IMR-90 (cell line): ENCODE measurements around the gene SSX2IP. TPM values are rescaled to one million over a fixed set of nuclear protein-coding genes. Genes with fewer than 3 reads are reported as not detected.
A peak's percentile ranks its signal among the peaks of the same experiment; 100 is the strongest.

Experiments used
- ATAC-seq: fragments of 200-7000 bp; cut with Tn5 transposase; 2 replicates; pipeline ENCODE4 v1.9.1; 2020; ENCODE audit warnings: low read depth, mild to moderate bottlenecking, moderate library complexity
- BruUV-seq: library from RNA; stranded (reverse); fragments of 400-500 nt; replicated peaks from 2 replicates; lab custom pipeline; 2021; lab: Mats Ljungman, UMichigan
- CTCF ChIA-PET: fragments of 300-600 bp; formaldehyde crosslinking; extraction: SDS; loops from one replicate; lab custom pipeline; 2021; ENCODE audit warnings: antibody characterized with exemption; lab: Yijun Ruan, JAX
- POLR2A ChIA-PET: fragments of 300-600 bp; sonication (Branson Sonifier 250); formaldehyde crosslinking; loops from one replicate; lab custom pipeline; 2022; ENCODE audit warnings: antibody characterized with exemption; ENCODE audit not compliant: unreplicated experiment; lab: Charles Lee
- DNase-seq: peaks from one replicate; pipeline ENCODE4 v3.0.0; 2013
- H2AFZ ChIP-seq: replicated peaks from 2 replicates; pipeline ENCODE3; 2013; ENCODE audit warnings: low read length, mild to moderate bottlenecking; ENCODE audit not compliant: poor library complexity
- H2AK5ac ChIP-seq: 2 replicates; pipeline ENCODE4 v1.6.1; 2013; ENCODE audit warnings: low read depth, low read length, inconsistent platforms
- H2AK9ac ChIP-seq: replicated peaks from 2 replicates; pipeline ENCODE3; 2013; ENCODE audit warnings: mild to moderate bottlenecking, low read depth, low read length, moderate library complexity; ENCODE audit not compliant: poor library complexity
- H2BK120ac ChIP-seq: 2 replicates; pipeline ENCODE4 v1.6.1; 2013; ENCODE audit warnings: low read depth, low read length, inconsistent platforms
- H2BK15ac ChIP-seq: 3 replicates; pipeline ENCODE4 v1.6.1; 2013; ENCODE audit warnings: low read depth, low read length, inconsistent platforms
- H2BK20ac ChIP-seq: 2 replicates; pipeline ENCODE4 v1.6.1; 2013; ENCODE audit warnings: low read depth, mild to moderate bottlenecking, inconsistent platforms, low read length, moderate library complexity
- H2BK5ac ChIP-seq: 2 replicates; pipeline ENCODE4 v1.6.1; 2013; ENCODE audit warnings: mild to moderate bottlenecking, low read depth, low read length, inconsistent platforms; ENCODE audit not compliant: poor library complexity, severe bottlenecking
- H3K14ac ChIP-seq: replicated peaks from 2 replicates; pipeline ENCODE4 v1.6.1; 2013; ENCODE audit warnings: low read depth, low read length, inconsistent platforms
- H3K18ac ChIP-seq: 2 replicates; pipeline ENCODE4 v1.6.1; 2013; ENCODE audit warnings: low read depth, low read length, control low read depth
- H3K23ac ChIP-seq: 2 replicates; pipeline ENCODE4 v1.6.1; 2013; ENCODE audit warnings: low read depth, low read length, inconsistent platforms
- H3K27ac ChIP-seq: 2 replicates; pipeline ENCODE4 v1.5.1; 2013; ENCODE audit warnings: mild to moderate bottlenecking, control low read depth, low read length; ENCODE audit not compliant: insufficient read depth
- H3K27me3 ChIP-seq: 2 replicates; pipeline ENCODE4 v1.6.1; 2013; ENCODE audit warnings: low read length; ENCODE audit not compliant: control insufficient read depth, insufficient read depth
- H3K36me3 ChIP-seq: 2 replicates; pipeline ENCODE4 v1.6.1; 2013; ENCODE audit warnings: low read length, mixed read lengths; ENCODE audit not compliant: control insufficient read depth, insufficient read depth
- H3K4ac ChIP-seq: 2 replicates; pipeline ENCODE4 v1.6.1; 2013; ENCODE audit warnings: low read depth, low read length, inconsistent platforms
- H3K4me1 ChIP-seq: 2 replicates; pipeline ENCODE4 v1.6.1; 2013; ENCODE audit warnings: low read length, mixed read lengths; ENCODE audit not compliant: control insufficient read depth, insufficient read depth
- H3K4me2 ChIP-seq: 2 replicates; pipeline ENCODE4 v1.6.1; 2013; ENCODE audit warnings: low read depth, mild to moderate bottlenecking, control low read depth, low read length, moderate library complexity
- H3K4me3 ChIP-seq: 2 replicates; pipeline ENCODE4 v1.5.1; 2013; ENCODE audit warnings: low read depth, mild to moderate bottlenecking, control low read depth, low read length, moderate library complexity; ENCODE audit not compliant: insufficient read depth
- H3K56ac ChIP-seq: 2 replicates; pipeline ENCODE4 v1.6.1; 2013; ENCODE audit warnings: low read length, inconsistent platforms; ENCODE audit not compliant: insufficient read depth; ENCODE audit errors: extremely low read depth
- H3K79me1 ChIP-seq, 2 experiments: 2 replicates each; pipeline ENCODE4 v1.6.1; 2013; ENCODE audit warnings: low read length in 2 of 2, inconsistent platforms in 1 of 2, low read depth in 1 of 2
- H3K9ac ChIP-seq: 2 replicates; pipeline ENCODE4 v1.6.1; 2013; ENCODE audit warnings: low read depth, low read length, control low read depth
- H3K9me1 ChIP-seq: 2 replicates; pipeline ENCODE4 v1.6.1; 2013; ENCODE audit warnings: low read length, inconsistent platforms; ENCODE audit not compliant: insufficient read depth
- H3K9me3 ChIP-seq: 2 replicates; pipeline ENCODE4 v1.6.1; 2013; ENCODE audit warnings: low read length; ENCODE audit not compliant: control insufficient read depth, insufficient read depth
- H4K20me1 ChIP-seq: 2 replicates; pipeline ENCODE4 v1.6.1; 2013; ENCODE audit warnings: low read length, inconsistent platforms; ENCODE audit not compliant: insufficient read depth
- H4K5ac ChIP-seq: 2 replicates; pipeline ENCODE4 v1.6.1; 2013; ENCODE audit warnings: mild to moderate bottlenecking, low read depth, low read length, control low read depth
- H4K8ac ChIP-seq, 2 experiments: 2 replicates each; pipeline ENCODE4 v1.6.1; 2013; ENCODE audit warnings: low read depth in 2 of 2, low read length in 2 of 2, control low read depth in 1 of 2, inconsistent platforms in 1 of 2
- H4K91ac ChIP-seq: 2 replicates; pipeline ENCODE4 v1.6.1; 2013; ENCODE audit warnings: low read depth, low read length, inconsistent platforms; ENCODE audit not compliant: insufficient read depth
- BHLHE40 ChIP-seq: fragments of 150-350 bp; IDR thresholded peaks from 2 replicates; pipeline ENCODE4 v1.6.1; 2016; ENCODE audit warnings: mild to moderate bottlenecking, low read depth, low read length
- MAFK ChIP-seq: IDR thresholded peaks from 2 replicates; pipeline ENCODE4 v1.6.1; 2012; ENCODE audit warnings: low read depth, low read length, improper control_type of control experiment
- MXI1 ChIP-seq: IDR thresholded peaks from 2 replicates; pipeline ENCODE4 v1.6.1; 2012; ENCODE audit warnings: low read depth, mild to moderate bottlenecking, low read length, moderate library complexity, borderline replicate concordance
- POLR2A ChIP-seq: IDR thresholded peaks from 2 replicates; pipeline ENCODE4 v1.6.1; 2012; ENCODE audit warnings: mild to moderate bottlenecking, low read depth, low read length
- SMC3 ChIP-seq: fragments of 150-350 bp; IDR thresholded peaks from 2 replicates; pipeline ENCODE4 v1.6.1; 2016; ENCODE audit warnings: low read depth, mild to moderate bottlenecking, antibody characterized with exemption, low read length, moderate library complexity
- WGBS, 2 experiments: methylation state at CpG; one replicate each; pipeline versions ENCODE4 v1.1.5 to v1.1.7; 2013; ENCODE audit warnings: missing lambda C conversion rate in 2 of 2; ENCODE audit not compliant: insufficient read length in 1 of 2; ENCODE audit errors: extremely low coverage in 2 of 2; 5-methylcytosine and 5-hydroxymethylcytosine counted together
- dilution Hi-C: fragments of 300-500 bp; cut with HindIII; formaldehyde crosslinking; loops from one replicate; pipeline ENCODE4 v1.14.3; 2018; ENCODE audit warnings: low sequenced_read_pairs; ENCODE audit not compliant: unreplicated experiment
- in situ Hi-C: fragments of 300-500 bp; cut with MboI; formaldehyde crosslinking; loops from 3 replicates; pipeline ENCODE4 v1.14.3; 2019; ENCODE audit warnings: low sequenced_read_pairs, inconsistent platforms, mixed read lengths
- intact Hi-C: fragments of 100-400 bp; cut with micrococcal nuclease; formaldehyde crosslinking; loops from 2 replicates; pipeline ENCODE4 v1.10.0; 2022
- polyA plus RNA-seq, 3 experiments: library from polyadenylated mRNA; depleted of rRNA; stranded (reverse); fragments of >200 nt; gene quantifications; 2 replicates each; pipeline ENCODE4 v1.2.3, GENCODE V29; 2012; ENCODE audit warnings: low replicate concordance in 1 of 3
- total RNA-seq: library from RNA; depleted of rRNA; stranded (reverse); fragments of >200 nt; gene quantifications from 2 replicates; pipeline ENCODE4 v1.2.3, GENCODE V29; 2012

SSX2IP gene
- total and polyA plus RNA-seq, 2 of the 4 experiments (the other 2 are of a cell fraction) = 7.7 to 13.4 TPM

DNA sequence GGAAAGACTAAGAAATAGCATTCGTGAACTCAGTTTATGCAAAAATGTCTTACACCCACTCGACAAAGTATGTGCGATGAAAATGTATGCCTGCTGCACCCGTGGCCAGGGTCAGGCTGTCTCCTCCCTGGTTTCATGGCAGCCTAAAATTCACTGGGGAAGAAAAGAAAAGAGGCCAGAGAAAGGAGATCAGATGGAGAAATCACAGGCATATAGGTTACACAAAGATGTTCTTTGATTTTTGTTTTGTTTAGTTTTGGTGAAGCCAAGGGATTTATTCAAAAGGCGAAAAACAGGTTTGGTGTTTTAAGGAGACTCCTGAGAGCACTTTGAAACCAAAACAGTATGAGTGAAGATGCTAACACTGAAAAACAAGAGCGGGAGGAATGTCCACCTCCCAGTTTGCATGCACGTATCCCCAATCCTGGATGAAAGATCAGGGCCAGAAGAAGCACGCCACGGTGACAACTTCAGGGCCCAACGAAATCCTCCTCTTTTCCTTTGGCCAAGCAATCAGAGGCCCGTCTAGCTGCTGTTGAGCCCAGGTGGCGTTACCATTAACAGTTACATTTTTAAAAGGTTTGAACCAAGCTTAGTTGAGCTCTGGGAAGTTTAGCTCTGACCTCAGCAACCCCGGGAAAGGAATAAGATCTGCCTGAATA is 992 bp upstream of the SSX2IP start:
- Histone ChIP-seq H3K27me3 (no peaks in the 10 kb centered on the region), H3K14ac (no peak overlapping the region), H3K9me3 (no peaks in the 10 kb centered on the region), H3K4me2 (peak overlapping the region; percentile 92), H3K18ac (no peak overlapping the region), H3K79me1 (peaks cover 14 to 17% of the 10 kb centered on the region in 2 experiments), H2BK20ac (no peak overlapping the region), H3K4me1 (peaks cover 4% of the 10 kb centered on the region), H3K4me3 (peak overlapping the region; percentile 96), H4K5ac (peak overlapping the region; percentile 31; the same call in 1 of the 2 replicates), H2AK9ac (no peak overlapping the region), H3K9ac (peak overlapping the region; percentile 49), H3K27ac (peak overlapping the region; percentile 10; the same call in 1 of the 2 replicates), H2AK5ac (no peak overlapping the region), H2BK5ac (no peak overlapping the region), H3K9me1 (peaks cover 2% of the 10 kb centered on the region; the same call in 1 of the 2 replicates), H3K36me3 (no peaks in the 10 kb centered on the region), H2AFZ (peak overlapping the region; percentile 91), H3K23ac (peak overlapping the region; percentile 41), H3K56ac (no peak overlapping the region), H2BK120ac (no peak overlapping the region), H4K91ac (no peak overlapping the region), H4K20me1 (no peaks in the 10 kb centered on the region; the same call in 1 of the 2 replicates), H4K8ac (peak overlapping the region; percentile 39 to 79), H2BK15ac (no peak overlapping the region), H3K4ac (no peak overlapping the region)
- 29% methylated on average over 4 of the region's 13 CpGs; no CpG with 5 or more reads in 1 of the 2 experiments for WGBS, 2 experiments
- TF ChIP-seq BHLHE40 (no peak), MXI1 (no peak), POLR2A (no peak), MAFK (no peak), SMC3 (no peak)
- dilution Hi-C loops = no loop called here
- ATAC-seq = no peak
- no TSS peak for BruUV-seq
- ChIA-PET CTCF (no interaction called here), POLR2A (no interaction called here)
- no peak for DNase-seq
- in situ Hi-C loops = no loop called here
- intact Hi-C loops = loop anchor here (5.0 kb wide), 1 partner anchor 36 kb away; no protein-coding TSS in a partner anchor
